GM21367 (cell line): ENCODE measurements around the gene DMAC1.
A peak's percentile ranks its signal among the peaks of the same experiment; 100 is the strongest.

Experiments
- ATAC-seq: cut with Tn5 transposase; IDR thresholded peaks from one replicate; pipeline ENCODE4 v1.9.1; 2021; ENCODE audit not compliant: unreplicated experiment

The DMAC1 gene

DNA sequence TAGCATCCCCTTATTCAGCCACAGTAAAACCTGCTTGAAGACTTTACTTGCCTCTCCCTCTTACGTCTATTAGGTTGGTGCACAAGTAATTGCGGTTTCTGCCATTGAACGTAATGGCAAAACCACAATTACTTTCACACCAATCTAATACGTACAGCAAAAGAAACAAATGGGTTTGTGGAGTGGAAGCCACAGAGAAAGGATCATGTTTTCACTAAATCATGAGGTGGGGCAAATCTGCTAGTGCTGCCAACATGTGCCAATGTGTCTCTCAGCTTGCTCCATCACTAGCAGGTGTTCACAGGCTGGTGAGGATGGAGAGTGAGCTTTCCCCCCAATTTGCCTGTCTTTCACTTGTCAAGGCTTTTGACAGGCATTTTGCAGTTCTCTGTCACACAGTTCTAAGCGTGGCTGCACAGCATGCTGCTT is 15.9 kb downstream of the DMAC1 start:
- ATAC-seq: no peak

DNA sequence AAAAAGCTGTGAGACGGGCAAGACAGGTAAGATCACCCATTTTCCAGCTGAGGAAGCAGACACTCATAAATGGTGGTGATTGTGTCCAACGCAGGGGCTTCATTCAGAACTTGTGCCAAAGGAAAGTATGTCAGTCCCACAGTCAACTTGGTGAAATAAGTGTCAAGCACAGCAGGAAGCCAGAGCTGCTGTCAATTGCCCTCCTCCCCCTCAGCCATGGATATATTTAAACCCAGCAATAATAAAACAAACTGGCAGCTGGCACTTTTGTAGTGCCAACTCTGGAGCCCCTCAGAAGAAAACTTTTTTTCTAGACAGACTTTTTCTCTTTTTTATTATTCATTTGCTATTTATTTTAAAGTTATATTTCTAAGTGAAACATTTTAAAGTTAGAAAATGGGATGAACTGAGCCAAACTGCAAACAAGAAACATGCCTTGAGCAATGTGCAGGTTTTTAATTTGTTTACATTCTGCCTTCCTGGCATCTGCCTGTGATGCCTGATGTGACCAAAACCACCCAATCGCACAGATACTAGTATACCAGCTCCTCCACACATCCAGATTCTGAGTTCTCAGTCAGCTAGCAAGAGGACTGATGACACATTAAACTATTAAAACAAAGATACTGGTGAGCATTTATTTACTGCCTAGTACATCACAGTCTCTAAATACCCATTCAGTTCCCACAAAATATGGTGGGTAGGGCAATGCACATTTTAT is 17.0 kb downstream of the DMAC1 start:
- ATAC-seq: no peak

DNA sequence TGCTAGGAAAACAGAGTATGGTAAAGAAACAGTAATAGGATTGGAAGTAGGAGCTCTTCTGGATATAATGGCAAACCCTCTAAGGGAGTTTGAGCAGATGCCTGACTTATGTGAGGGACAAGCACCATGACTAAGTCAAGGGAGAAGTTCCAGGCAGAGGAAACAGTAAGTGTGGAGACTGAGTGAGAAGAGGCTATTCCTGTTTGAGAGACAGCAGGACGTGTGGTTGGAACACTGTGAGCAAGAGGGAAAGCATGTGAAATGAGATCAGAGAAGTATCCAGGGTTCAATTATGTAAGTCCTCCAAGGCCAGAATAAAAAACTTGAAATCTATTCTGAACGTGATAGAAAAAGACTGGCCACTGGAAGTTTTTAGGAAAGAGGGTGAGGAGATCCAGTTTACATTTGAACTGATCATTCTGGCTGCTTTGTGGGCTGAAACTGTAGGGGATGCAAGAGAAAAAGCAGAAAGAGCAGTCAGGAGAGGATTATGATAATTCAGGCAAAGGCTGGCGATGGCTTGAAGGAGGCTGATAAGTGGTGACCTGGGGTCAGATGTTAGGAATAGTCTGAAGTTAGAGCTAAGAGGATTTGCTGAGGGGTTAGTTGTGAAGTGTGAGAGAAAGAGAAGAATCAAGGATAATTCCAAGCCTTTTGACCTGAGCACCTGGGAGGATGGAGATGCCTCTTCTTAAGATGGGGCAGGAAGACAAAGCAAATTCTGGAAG is 19.2 kb downstream of the DMAC1 start:
- ATAC-seq: no peak

DNA sequence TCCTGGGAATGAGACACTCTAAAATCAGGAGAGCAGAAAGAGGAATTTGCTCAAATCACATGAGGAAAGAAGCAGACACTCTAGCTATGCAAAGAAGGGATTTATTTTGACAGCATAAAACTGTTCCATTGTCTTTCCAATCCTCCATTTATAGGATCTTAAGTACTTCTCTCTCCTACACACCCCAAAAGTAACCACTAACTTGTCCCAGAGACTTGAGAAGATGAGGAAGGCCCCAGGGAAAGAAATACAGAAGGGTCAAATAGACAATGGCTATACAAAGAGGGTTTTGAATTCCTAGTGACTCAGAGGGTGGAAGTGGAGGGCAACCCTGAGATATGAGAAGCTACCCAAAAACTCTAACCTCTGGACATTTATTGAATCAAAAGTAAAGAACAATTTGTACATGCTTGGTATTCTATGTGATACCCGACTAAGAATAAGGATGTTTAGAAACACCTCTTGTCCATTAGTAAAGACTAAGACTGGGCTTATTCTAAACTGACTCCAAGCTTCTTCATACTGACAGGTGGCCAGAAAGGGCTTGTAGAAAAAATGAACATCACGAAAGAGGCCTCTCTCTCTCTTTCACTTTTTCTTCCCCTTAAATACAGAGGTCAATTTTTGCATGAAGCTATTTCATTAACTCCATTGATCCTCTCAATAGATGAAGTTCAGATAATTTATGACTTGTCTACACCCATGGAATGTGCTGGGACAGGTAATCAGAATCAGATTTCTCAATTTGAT is 20.6 kb downstream of the DMAC1 start:
- no peak for ATAC-seq

DNA sequence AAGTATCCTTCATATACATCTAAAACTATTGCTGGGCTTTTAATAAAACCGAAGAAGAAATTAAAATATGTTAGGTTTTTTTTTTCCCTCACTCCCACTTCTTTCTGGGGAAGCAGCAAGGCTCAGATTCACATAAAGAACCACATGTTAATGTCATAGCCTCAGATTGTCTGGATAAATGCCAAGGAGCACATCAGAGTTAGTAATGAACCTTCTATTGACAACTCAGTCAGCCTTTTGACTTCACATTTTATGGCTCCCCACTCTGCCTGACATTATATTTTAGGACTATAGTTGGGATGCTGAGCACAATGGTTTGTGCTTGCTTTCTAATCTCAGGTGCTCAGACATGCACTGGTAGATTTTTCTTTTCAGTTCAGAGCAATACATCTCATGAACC is 21.8 kb downstream of the DMAC1 start:
- no peak for ATAC-seq

DNA sequence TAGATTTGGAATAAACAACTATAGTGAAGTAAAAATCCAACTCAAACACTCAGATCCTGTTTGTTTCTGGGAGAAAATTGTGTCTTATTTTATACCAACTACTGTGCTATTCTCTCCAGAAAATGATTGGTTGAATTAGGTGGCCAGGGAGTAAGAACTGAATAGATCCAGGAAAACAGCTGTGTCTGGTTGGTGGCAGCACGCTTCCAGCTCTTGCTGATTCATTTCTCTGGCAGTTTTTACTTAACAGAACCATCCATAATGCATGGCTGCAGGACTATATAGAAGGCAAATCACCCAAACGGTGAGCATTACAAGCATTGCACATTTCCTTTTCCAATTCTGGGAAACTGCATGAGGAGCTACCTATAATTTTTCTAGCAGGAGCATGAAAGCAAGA is 29.5 kb downstream of the DMAC1 start:
- no peak for ATAC-seq

DNA sequence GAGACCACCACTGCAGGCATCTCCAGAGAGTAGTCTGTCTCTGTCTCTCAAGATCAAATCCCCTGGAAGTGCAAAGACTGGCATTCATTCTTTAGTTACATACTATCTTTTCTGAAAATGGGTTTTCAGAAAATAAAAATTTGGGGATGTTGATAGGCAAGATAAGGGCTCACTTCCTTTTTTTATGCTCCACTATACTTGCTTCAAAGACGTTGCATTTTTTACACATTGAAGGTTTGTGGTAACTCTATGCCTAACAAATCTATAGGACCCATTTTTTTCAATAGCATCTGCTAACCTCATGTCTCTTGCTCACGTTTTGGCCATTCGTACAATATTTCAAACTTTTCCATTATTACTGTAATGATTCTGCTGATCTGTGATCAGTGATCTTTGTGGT is 37.0 kb downstream of the DMAC1 start:
- no peak for ATAC-seq

DNA sequence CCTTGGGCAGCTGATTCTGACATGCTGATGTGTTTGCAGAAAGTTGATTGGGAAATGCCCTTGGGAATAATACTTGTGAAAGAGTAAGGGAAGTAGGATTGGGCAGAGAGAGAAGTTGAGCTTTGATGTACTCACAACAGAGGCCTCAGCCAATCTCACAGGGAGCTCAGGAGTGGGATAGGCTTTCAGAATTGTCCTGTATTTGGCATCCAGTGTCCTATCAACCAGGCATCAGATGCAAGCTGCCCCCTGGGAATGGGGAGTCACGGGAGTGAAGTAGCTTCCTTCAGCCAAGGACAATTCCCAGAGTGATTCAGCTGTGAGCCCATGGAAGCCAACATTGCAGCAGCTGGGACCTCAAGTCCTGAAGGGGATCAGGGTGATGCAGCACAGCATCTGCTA is 39.6 kb downstream of the DMAC1 start:
- no peak for ATAC-seq

DNA sequence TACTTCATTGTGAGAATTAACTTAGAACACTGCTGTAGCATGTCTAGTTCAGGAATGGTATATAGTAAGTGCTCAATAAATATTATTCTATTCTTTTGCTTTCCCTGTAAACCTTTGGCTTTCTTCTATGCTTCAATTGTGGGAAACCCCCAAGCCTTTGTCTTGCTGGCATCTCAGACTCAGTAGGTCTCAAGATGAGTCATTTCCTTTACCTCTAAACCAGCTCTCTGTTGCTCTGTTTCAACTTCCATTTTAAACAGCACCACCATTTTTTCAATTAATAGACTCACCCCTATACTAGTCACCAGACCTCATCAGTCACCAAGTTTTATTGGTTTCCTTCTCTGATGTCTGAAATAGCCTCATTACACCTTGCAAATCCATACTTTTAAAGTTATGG is 43.5 kb downstream of the DMAC1 start:
- ATAC-seq: peak; percentile 99

DNA sequence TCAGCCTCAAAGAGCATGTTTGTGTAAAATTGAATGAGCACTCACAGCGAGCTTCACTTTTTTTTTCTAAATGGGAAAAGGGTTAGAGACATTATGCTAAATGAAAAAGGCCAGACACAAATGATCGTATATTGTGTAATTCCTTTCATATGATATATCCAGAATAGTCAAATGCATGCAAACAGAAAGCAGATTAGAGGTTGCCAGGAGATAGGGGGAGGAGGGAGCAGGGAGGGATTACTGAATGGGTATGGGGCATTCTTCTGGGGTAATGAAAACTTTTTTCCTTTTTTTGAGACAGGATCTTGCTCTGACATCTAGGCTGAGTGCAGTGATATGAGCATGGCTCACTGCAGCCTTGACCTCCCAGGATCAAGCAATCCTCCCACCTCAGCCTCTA is 47.1 kb downstream of the DMAC1 start:
- ATAC-seq: no peak
